T-helper 17 cell (primary cell): ENCODE results near the gene LMBR1L. TPM values are rescaled to one million over a fixed set of nuclear protein-coding genes. Genes with fewer than 3 reads are reported as not detected.
A peak's percentile ranks its signal among the peaks of the same experiment; 100 is the strongest.

Experiments
- ATAC-seq: fragments of 150-1000 bp; cut with Tn5 transposase; 2 replicates; pipeline ENCODE4 v1.10.0; 2021; ENCODE audit warnings: mild to moderate bottlenecking, moderate library complexity
- DNase-seq, 3 donors: peaks; one replicate each; pipeline versions ENCODE4 v3.0.0 to v3.0.0-alpha.2; 2020 to 2021
- H3K9me3 ChIP-seq: one replicate; pipeline ENCODE4 v1.7.0; 2013; ENCODE audit warnings: low read length, mild to moderate bottlenecking; ENCODE audit not compliant: control insufficient read depth, poor library complexity, severe bottlenecking
- H3K27ac Mint-ChIP-seq: one replicate; pipeline ENCODE4 v1.8.0; 2022; ENCODE audit warnings: mild to moderate bottlenecking, moderate library complexity, mixed read lengths
- H3K27me3 Mint-ChIP-seq: one replicate; pipeline ENCODE4 v1.8.0; 2022; ENCODE audit warnings: mixed read lengths
- H3K36me3 Mint-ChIP-seq: one replicate; pipeline ENCODE4 v1.8.0; 2022; ENCODE audit warnings: low read depth, mixed read lengths
- H3K4me1 Mint-ChIP-seq: one replicate; pipeline ENCODE4 v1.8.0; 2022; ENCODE audit warnings: mild to moderate bottlenecking, mixed read lengths
- H3K4me3 Mint-ChIP-seq: one replicate; pipeline ENCODE4 v1.8.0; 2022; ENCODE audit warnings: mild to moderate bottlenecking, moderate library complexity, mixed read lengths
- total RNA-seq, 4 donors: library from RNA in 2 of 4; stranded (reverse) in 2 of 4; gene quantifications; one replicate each; pipeline ENCODE4 v1.2.3 and lab custom pipeline; 2022 to 2026

The LMBR1L gene
- total RNA-seq, 2 donors from 2014 or later, result 257 to 270 TPM

GRCh38 chr12:49100380-49100779, 10.3 kb downstream of the LMBR1L start:
- H3K27ac Mint-ChIP-seq, result no peak overlapping the region

DNA sequence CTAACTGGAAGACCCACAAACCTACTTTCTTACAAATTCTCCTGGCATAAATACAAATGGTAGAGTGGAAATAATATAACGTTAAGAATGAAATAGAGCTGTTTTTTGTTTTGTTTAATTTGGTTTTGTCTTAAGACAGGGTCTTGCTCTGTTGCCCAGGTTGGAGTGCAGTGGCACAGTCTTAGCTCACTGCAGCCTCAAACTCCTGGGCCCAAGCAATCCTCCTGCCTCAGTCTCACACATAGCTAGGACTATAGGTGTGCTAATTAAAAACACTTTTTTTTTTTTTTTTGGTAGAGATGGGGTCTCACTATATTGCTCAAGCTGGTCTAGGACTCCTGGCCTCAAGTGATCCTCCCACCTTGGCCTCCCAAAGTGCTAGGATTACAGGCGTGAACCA, 11.9 kb downstream of the LMBR1L start:
- no peaks in the 10 kb centered on the region for H3K9me3 ChIP-seq
- DNase-seq (no peak), ATAC-seq (no peak)
- Mint-ChIP-seq H3K36me3 (peaks cover 10% of the 10 kb centered on the region), H3K4me3 (no peak overlapping the region), H3K4me1 (peaks cover 10% of the 10 kb centered on the region), H3K27me3 (peaks cover 14% of the 10 kb centered on the region), H3K27ac (no peak overlapping the region)

More at GRCh38 chr12:49100380-49100779, 10.3 kb downstream of the LMBR1L start:
- no peak for DNase-seq
- peaks cover 2% of the 10 kb centered on the region for H3K4me1 Mint-ChIP-seq
- peaks cover 4% of the 10 kb centered on the region for H3K27me3 Mint-ChIP-seq
- H3K36me3 Mint-ChIP-seq, result peaks cover 10% of the 10 kb centered on the region
- H3K4me3 Mint-ChIP-seq, result no peak overlapping the region
- no peak for ATAC-seq
- no peaks in the 10 kb centered on the region for H3K9me3 ChIP-seq

GRCh38 chr12:49098035-49098451, 12.6 kb downstream of the LMBR1L start:
- H3K27ac Mint-ChIP-seq, result no peak overlapping the region
- ATAC-seq, result peak; percentile 68
- peaks cover 19% of the 10 kb centered on the region for H3K27me3 Mint-ChIP-seq
- H3K4me1 Mint-ChIP-seq, result peaks cover 13% of the 10 kb centered on the region
- H3K9me3 ChIP-seq, result no peaks in the 10 kb centered on the region
- DNase-seq, result peak; percentile 34 to 49 (median 36)
- no peak overlapping the region for H3K4me3 Mint-ChIP-seq
- peaks cover 10% of the 10 kb centered on the region for H3K36me3 Mint-ChIP-seq

GRCh38 chr12:49097381-49097780, 13.3 kb downstream of the LMBR1L start:
- no peak overlapping the region for H3K27ac Mint-ChIP-seq
- ATAC-seq, result no peak
- H3K36me3 Mint-ChIP-seq, result peaks cover 10% of the 10 kb centered on the region
- peaks cover 13% of the 10 kb centered on the region for H3K4me1 Mint-ChIP-seq
- no peak overlapping the region for H3K4me3 Mint-ChIP-seq
- H3K9me3 ChIP-seq, result no peaks in the 10 kb centered on the region
- H3K27me3 Mint-ChIP-seq, result peaks cover 22% of the 10 kb centered on the region
- DNase-seq, result no peak

DNA sequence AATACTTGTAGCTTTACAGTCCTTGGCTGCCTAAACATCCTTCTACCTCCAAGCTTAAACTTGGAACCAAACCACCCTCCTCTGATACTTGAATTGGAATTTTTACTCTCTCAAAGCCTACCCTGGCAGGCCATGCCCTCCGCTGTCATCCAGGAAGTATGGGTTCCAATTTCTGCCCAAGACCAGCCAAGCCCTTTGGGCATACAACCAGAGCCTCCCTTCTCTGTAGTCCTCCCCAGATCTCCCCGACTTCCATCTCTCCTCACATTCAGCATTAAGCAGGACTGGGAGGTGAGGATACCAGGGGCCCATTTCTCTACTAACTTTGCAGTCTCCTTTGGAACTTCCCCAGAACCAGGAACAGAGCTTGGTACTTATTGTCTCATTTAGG, 15.7 kb downstream of the LMBR1L start:
- H3K27ac Mint-ChIP-seq, result peak overlapping the region; percentile 73
- peaks cover 30% of the 10 kb centered on the region for H3K4me1 Mint-ChIP-seq

GRCh38 chr12:49094160-49094974, 16.3 kb downstream of the LMBR1L start, which contains the start of gene DHH:
Gene DHH (minus strand): TSS chr12:49094801. CDS start chr12:49094512, 289 bp downstream.
- Mint-ChIP-seq H3K27ac (peak within 1 kb of the TSS; percentile 73), H3K4me1 (peaks cover 33% of the 10 kb centered on the region), H3K27me3 (peaks cover 46% of the 10 kb centered on the region), H3K36me3 (peaks cover 6% of the 10 kb centered on the region), H3K4me3 (peak within 1 kb of the TSS; percentile 57)
- ATAC-seq (peak; percentile 19), DNase-seq (no peak)
- H3K9me3 ChIP-seq, result no peaks in the 10 kb centered on the region

More for the DNA sequence above, 15.7 kb downstream of the LMBR1L start:
- H3K4me3 Mint-ChIP-seq, result no peak overlapping the region
- DNase-seq (no peak), ATAC-seq (no peak)
- peaks cover 46% of the 10 kb centered on the region for H3K27me3 Mint-ChIP-seq
- no peaks in the 10 kb centered on the region for H3K9me3 ChIP-seq
- peaks cover 6% of the 10 kb centered on the region for H3K36me3 Mint-ChIP-seq

GRCh38 chr12:49093792-49094159, 16.9 kb downstream of the LMBR1L start:
- Mint-ChIP-seq H3K36me3 (peaks cover 6% of the 10 kb centered on the region), H3K27ac (no peak overlapping the region), H3K4me1 (peaks cover 33% of the 10 kb centered on the region), H3K27me3 (peaks cover 50% of the 10 kb centered on the region), H3K4me3 (peak overlapping the region; percentile 57)
- DNase-seq (no peak), ATAC-seq (no peak)
- no peaks in the 10 kb centered on the region for H3K9me3 ChIP-seq

DNA sequence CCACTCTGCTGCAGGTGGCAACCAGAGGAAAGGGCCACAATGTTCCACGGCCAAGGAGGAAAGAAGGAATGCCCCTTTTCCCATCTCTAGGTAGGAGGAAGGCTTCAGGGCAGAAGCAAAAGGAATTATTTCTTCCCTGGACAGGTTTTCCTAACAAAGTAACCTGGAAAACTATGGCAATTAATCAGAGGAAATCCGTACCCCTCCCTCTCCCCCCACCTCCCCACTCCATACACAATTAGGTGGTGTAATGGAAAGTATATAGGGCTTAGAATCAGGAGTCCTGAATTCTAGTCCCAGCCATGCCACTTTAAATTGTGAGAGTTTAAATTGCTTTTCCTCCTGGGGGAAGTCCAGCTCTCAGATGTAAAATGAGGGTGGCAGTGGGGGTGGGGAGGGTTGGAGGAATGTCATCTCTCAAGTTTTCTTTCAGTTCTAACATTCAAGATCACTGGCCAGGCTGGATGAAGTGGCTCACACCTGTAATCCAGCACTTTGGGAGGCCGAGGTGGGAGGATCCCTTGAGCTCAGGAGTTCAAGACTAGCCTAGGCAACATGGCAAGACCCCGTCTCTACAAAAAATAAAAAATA, 17.7 kb downstream of the LMBR1L start:
- peaks cover 38% of the 10 kb centered on the region for H3K4me1 Mint-ChIP-seq
- no peak overlapping the region for H3K4me3 Mint-ChIP-seq

GRCh38 chr12:49092086-49092815, 18.4 kb downstream of the LMBR1L start:
- ATAC-seq, result peak; percentile 48
- peaks cover 43% of the 10 kb centered on the region for H3K4me1 Mint-ChIP-seq
- peak in 2 of 3 donors; percentile 29 to 30 for DNase-seq
- peaks cover 56% of the 10 kb centered on the region for H3K27me3 Mint-ChIP-seq
- peak overlapping the region; percentile 31 for H3K4me3 Mint-ChIP-seq
- H3K27ac Mint-ChIP-seq, result no peak overlapping the region
- H3K9me3 ChIP-seq, result no peaks in the 10 kb centered on the region
- peaks cover 6% of the 10 kb centered on the region for H3K36me3 Mint-ChIP-seq

More for the DNA sequence above, 17.7 kb downstream of the LMBR1L start:
- no peak overlapping the region for H3K27ac Mint-ChIP-seq
- peaks cover 6% of the 10 kb centered on the region for H3K36me3 Mint-ChIP-seq
- DNase-seq, result no peak
- no peaks in the 10 kb centered on the region for H3K9me3 ChIP-seq
- no peak for ATAC-seq
- peaks cover 56% of the 10 kb centered on the region for H3K27me3 Mint-ChIP-seq

DNA sequence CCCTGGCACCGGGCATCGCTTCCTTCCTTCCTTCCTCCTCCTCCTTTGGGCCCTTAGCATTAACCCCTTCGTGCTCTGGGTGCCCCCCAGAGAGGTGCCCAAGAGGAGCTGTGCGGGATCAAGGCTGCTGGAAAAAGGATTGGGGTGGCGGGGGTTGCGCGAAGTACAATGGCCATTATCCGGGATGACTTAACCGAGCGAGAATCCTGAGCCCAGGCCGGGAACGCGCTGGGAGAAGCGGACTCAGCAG, 18.9 kb downstream of the LMBR1L start:
- Mint-ChIP-seq H3K27ac (no peak overlapping the region), H3K4me1 (peaks cover 47% of the 10 kb centered on the region), H3K27me3 (peaks cover 56% of the 10 kb centered on the region), H3K36me3 (peaks cover 6% of the 10 kb centered on the region), H3K4me3 (peak overlapping the region; percentile 31)
- no peak for DNase-seq
- ATAC-seq, result no peak
- H3K9me3 ChIP-seq, result no peaks in the 10 kb centered on the region

- H3K4me3 Mint-ChIP-seq, result peak overlapping the region; percentile 91
- peaks cover 49% of the 10 kb centered on the region for H3K4me1 Mint-ChIP-seq
- no peaks in the 10 kb centered on the region for H3K9me3 ChIP-seq
- ATAC-seq (no peak), DNase-seq (no peak)
- peaks cover 56% of the 10 kb centered on the region for H3K27me3 Mint-ChIP-seq
- H3K27ac Mint-ChIP-seq, result no peak overlapping the region
- H3K36me3 Mint-ChIP-seq, result peaks cover 6% of the 10 kb centered on the region
These were observed 19.4 kb downstream of the LMBR1L start for GRCh38 chr12:49091056-49091835.

DNA sequence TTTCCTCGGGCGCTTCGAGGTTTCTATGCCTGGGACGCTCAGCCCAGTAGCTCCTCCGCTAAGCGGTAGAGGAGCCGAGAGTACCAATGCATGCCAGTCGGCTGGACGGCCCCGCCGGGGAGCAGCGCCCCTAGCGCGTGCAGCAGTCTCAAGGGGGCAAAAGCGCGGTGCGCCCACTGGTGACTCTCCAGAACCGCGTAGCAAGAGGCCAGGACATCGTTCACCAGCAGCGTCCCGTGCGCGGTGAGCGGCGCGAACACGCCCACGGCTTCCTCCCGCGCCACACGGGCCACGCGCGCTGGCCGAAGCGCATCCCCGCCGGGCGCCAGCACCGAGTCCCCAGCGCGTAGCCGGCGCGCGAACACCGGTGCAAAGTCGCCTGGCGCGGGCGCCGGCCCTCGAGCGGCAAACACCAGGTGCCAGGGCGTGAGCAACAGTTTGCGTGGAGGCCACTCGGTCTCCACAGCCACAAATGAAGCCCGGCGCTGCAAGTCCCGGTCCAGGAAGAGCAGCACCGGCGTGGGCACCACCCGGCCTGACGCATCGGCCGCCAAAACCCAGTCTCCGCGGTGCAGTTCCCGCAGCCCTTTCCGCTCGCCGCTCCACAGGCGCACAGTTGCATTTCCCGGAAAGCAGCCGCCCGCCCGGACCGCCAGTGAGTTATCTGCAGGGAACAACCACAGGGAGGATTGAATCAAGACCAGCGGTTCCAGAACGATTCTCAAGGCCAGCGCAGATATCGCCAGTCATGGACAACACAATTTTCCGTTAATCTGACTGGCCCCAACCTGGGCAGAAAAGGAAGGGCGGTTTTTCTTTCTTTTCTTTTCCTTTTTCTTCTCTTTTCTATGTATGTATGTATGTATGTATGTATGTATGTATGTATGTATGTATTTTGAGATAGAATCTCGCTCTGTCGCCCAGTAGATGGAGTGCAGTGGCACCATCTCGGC, 20.6 kb downstream of the LMBR1L start:
- H3K4me3 Mint-ChIP-seq, result peak overlapping the region; percentile 91
- peaks cover 47% of the 10 kb centered on the region for H3K4me1 Mint-ChIP-seq
- H3K27ac Mint-ChIP-seq, result no peak overlapping the region
- DNase-seq (no peak), ATAC-seq (peak; percentile 36)
- H3K9me3 ChIP-seq, result no peaks in the 10 kb centered on the region
- peaks cover 2% of the 10 kb centered on the region for H3K36me3 Mint-ChIP-seq
- H3K27me3 Mint-ChIP-seq, result peaks cover 49% of the 10 kb centered on the region
